ENCODE results near the gene RTP5.
"Not testable (repeated sequence)": the region's sequence is repeated elsewhere in the genome, so short reads cannot be mapped to it uniquely, and the experiment has no call there.

The RTP5 gene

DNA sequence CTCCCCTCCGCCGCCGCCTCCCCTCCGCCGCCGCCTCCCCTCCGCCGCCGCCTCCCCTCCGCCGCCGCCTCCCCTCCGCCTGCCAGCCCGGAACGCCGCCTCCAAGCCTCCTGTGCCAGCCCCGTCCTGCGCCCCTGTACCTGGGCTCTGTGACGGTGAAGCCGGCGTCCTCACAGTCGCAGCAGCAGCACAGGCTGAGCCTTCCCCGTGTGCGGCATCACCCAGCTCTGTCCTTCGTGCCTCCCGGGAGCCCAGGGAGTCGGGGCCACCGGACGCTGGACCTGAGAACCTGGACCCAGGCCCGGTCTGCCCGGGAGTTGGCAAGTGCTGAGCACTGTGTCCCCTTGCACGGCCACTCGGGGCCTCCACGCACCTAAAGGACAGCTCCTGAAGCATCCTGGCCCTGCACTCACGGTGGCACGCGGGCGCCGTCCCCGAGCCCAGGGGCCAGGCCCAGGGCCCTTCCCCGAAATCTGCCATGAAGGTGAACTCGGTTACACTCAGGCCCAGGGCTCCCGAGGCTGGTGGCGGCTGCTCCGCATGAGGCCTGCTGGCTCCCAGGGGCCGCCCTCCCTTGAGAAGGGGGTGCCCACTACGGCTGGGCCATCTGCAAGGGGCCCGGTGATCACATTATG, 32.9 kb downstream of the RTP5 start:
- DNase-seq (ENCODE audit: low spot score) = no peak

DNA sequence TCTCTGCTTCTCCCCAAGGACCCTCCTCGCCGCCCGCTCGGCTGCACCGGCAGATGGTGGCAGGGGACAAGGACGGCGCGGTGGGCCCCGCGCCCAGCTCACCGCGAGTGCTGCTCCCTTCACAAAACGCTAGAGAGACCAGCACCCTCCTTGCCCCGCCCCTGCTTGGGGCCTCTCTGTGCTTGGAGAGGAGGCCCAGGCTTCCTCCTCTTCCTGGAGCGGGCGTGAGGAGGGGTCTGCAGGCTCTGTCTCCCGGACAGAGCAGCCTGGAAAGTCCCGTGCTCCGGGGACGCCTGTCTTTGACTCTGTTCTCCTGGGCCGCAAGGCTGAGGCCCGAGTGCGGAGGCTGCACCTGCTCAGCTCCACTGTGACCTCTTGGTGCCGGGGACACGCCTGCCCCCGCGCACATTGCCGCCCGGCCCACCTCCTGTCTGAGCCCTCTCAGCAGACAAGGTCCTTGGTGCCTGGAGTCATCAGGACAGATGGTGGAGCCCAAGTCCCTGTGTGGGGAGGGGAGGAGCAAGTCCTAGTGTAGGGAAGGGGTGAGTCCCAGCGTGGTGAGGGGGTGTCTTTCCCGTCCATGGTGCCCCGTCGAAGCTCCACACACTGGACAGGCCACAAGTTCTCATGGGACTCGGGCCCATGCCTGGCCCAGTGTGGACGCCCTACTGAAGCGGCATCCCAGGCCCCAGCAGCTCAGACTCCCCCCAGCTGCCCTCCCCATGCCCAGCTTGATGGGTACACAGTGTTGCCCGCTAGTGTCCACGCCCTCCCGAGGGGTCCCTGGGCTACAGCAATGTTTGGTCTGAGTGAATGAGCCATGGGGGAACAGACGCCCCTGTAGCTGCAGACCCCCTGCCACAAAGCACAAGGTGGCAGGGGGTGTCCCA, 33.8 kb downstream of the RTP5 start:
- DNase-seq (ENCODE audit: low spot score) = no peak

DNA sequence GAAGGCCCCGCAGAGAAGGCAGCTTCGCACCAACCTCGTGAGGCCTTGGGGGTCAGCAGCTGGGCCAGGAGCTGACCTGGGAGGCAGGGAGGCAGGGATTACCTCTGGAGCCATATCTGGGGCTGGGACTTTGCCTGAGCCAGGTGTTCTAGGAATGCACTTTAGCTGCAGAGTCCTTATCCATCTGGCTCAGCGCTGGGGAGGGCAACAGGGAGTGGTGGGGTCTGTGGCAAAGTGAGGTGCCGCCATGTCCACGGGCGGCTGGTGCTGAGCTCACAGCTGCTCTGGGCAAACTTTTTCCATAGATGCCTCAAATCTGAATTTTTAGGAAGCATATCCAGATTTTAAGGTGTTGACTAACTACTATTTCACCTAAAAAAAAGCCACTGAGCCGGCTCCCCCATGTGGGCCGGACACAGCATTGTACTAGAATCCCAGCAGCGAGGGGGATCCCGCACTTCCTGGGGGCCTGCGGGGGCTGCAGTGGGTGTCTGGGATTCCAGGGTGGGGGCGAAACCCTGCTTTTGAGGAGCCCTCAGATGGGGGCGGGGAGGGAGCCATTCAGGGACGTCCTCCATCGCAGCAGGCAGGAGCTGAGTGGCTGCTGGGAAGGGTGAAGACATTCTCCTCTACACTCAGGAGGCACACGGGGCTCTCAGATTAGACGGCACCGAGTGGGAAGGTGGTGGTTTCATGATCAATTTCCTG, 34.6 kb downstream of the RTP5 start:
- DNase-seq (ENCODE audit: low spot score) = no peak

DNA sequence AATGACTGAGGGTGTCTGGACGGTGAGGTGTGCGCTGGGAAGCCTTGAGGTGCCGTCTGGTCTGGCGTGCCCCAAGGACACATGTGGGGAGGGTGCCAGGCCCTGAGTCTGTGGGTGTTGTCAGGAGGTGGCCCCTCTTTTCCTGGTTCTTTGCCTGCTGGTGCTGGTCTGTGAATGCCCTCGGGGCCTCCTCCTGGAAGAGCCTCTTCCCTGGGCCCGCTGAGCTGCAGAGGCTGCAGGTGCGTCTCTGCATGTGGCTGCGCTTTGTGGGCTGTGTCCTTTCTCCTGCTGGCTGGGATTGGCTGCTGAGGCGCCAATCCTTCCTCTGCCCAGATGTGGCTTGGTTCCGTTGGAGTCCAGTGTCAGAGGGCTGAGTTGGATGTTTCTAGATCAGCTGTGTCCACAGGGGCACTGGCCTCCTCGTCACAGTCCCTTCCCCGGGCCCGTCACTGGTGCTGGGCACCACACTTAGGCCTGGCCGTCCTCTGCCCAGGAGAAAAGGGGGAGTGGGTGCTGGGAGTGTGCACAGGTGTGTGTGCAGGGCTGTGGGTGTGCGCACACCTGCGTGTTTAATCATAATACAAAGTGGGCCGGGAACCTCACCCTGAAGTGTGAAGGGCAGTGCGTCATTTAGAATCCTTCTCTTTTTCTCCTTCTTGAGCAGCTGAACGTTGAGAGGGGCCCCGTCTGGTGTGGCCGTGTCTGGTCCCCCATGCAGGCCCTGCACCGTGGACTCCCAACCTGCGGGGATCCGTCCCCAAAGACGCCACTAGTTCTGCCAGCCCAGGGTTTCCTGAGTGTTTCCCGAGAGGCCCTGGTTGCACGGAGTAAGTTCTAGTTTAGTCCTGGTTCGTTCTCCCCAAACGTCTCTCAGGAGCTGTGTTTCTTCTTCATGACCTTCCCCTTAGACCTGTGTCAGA, 35.5 kb downstream of the RTP5 start:
- DNase-seq (ENCODE audit: low spot score) = no peak

DNA sequence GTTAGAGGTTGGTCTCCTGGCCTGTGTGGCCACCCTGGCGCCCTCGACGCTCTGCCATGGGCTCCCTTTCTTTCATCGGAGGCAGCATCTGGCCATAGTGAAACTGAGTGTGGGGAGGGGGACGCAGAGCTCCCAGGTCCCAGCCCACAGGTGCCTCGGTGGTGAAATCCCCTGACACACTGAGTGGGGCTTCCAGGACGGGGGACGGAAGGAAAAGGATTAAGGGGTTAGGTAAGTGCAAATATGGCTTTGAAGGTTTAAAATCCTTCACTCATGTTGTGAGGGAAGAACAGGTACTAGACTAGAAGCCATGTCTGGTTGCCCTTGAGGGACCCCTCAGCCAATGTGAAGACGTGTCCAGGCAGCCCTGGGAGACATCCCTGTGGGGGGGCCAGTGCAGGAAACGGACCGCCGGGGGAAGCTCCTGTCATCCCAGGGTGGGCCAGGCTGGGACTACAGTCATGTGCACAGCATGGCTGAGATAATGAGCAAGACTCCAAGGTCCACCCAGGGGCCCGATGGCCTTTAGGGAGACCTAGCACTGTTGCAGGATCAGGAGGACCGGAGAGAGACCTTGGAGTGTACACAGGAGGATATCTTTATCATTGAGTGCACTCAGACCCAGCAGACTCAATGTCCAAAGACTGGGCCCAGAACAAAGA, 36.3 kb downstream of the RTP5 start:
- DNase-seq (ENCODE audit: low spot score) = no peak

DNA sequence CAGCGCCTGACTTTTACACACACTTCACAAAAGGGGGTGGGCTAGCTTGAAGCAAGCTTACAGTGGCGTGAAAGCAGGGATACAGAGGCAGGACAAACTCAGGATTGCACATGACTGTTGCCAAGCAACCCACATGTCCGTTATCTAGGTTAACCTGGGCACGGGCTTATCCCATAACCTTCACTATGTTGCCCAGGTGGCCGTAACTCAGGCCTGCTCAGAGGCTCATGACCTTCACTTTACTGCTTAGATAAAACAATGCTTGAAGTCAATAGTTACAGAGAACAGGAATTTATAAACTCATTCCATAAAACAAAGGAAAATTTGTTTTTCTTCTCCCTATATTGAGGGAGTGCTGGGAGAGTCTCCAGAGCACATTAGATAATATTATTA, 36.8 kb downstream of the RTP5 start:
- not testable (repeated sequence) for DNase-seq (ENCODE audit: low spot score)

DNA sequence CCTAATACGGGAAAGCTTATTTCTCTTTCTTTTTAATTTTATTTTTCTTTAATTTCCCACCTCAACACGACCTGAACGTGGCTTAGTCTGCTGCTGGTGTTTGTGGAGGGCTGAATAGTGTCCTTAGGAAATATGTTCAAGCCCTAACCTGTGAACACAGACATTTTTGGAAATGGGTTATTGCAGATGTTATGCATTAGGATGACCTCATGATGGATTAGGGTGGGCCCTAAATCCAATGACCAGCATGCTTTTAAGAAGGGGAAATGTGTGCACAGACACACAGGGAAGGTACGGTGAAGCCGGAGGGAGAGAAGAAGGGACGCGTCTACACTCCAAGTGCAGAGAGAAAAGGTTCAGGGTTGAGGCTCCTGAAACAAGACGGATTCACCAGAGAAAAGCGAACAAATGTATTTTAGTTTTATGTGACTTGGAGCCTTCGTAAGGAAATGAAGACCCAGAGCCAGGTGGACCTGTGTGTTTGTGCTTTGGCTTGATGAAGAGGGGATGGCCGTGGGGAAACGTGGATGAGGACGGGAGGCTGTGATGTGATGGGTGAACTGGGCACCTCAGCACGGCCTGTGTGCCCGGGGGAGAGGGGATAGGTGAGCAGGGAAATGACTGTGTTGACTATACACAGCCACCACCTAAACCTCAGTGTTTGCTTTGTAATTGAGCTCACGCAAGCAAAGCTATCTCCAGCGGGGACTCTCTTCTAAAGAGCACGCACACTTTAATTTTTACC, 37.5 kb downstream of the RTP5 start:
- DNase-seq (ENCODE audit: low spot score) = no peak

DNA sequence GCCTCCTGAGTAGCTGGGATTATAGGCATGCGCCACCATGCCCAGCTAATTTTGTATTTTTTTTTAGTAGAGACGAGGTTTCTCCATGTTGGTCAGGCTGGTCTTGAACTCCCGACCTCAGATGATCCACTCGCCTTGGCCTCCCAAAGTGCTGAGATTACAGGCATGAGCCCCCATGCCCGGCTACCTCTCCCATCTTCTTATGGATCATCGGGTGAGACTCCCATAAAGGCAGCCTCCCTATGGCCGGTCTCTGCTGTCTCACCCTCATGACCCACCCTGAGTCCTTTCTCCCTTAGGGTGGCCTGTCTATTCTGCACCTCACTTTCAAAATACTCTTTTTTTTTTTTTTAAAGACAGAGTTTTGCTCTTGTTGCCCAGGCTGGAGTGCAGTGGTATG, 38.3 kb downstream of the RTP5 start:
- DNase-seq (ENCODE audit: low spot score) = not testable (repeated sequence)

DNA sequence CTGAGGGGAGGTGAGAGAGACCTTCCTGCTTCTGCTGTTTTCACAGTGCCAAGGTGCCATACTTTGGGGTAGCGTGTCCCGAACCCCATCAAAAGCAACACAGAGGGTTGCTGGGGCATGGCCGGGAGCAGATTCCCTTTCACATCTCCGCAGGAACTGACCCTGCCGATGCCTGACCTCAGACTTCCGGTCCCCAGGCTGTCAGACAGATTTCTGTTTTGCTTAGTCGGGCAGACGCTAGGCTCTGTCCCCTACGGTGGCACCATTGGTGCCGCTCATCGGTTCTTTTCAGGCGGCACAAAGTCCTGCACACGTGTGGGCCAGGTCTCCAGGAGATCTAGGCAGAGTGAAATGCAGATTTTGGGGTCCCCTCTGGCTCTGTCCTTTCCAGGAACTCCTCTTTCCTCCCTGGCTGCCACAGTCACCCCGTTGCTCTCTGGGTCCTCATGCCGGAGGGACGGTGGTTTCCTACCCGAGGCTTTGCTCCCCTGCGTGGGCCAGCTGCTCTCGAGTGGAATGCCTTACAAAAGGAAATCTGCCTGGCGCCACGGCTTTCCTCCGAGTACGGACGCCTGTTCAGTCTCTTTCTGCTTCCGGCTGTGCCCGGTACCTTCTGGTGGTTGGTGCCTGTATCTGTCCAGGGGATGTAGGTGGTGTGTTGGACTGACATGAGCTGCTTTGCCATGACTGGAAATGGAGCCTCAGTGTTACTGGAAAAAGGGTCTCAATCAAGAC, 39.3 kb downstream of the RTP5 start:
- no peak for DNase-seq (ENCODE audit: low spot score)

DNA sequence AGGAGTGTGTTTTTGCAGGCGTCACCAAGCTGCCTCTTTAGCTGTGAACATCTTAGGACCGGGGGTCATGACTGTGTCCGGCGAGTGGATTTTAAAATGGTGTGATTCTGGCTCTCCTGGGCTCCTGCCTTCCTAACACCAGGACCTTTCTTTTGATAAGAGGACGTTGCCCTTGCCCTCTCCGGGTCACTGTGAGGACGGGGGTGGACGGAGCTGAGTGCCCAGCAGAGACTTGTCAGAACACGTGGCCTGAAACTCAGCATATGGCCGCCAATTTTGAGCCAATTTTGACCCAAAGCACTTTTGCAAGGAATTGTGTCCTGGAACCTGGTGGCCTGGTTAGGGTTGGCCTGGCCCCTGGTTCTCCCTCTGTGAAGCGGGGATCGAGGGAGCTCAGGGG, 40.2 kb downstream of the RTP5 start:
- no peak for DNase-seq (ENCODE audit: low spot score)

DNA sequence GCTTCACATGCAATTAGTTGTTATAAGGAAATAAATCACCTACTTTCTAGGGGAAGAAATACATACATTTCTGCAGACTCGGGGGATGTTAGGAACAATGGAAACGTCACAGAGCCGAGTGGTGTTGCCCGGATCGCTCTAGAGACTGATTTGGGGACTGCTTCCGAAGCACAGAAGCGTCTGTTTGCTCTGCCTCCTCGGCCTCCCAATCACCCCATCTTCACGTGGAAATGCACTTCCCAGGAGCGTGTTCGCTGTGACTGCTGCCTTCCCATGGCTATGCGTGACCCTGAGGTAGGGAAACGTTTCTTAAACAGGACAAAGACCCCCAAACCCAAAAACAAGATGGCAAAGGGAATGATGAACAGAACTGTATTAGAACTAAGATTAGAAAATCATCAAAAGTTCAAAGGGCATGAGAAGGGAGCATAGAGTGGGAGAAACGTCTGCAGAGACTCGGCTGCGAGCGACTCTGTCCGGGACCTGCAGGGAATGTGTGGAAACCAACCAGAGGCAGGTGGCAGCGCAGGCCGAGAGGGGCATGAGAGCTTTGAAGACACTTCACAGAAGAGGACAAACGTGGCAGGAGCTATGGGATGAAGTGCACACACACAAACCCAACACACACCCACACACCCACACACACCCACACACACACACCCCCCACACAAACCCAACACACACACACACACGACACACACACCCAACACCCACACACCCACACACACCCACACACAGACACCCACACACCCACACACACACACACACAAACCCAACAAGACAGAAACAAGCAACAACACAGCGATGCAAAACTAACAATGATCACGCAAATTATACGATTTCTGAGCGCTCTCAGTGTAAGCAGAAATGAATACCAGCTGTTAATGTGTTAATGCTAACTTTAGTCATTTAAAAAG, 41.3 kb downstream of the RTP5 start:
- DNase-seq (ENCODE audit: low spot score) = no peak

DNA sequence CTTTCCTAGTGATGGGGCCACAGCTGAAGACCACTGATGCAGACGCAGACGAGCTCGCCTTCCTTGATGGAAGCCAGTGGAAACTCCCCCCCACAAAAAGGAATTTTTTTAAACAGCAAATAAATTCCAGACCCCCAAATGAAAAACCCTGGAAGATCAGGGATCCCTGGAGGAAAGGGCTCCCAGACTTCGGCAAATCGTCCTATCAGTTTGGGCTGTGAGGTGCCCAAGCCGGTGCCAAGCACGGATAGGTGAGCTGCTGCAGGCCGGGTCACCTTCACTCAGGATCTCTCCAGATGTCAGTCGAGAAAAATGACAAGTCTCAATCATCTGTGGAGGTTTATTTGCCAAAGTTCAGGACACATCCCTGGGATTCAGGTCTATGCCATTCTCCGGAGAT, 42.0 kb downstream of the RTP5 start:
- DNase-seq (ENCODE audit: low spot score) = no peak

DNA sequence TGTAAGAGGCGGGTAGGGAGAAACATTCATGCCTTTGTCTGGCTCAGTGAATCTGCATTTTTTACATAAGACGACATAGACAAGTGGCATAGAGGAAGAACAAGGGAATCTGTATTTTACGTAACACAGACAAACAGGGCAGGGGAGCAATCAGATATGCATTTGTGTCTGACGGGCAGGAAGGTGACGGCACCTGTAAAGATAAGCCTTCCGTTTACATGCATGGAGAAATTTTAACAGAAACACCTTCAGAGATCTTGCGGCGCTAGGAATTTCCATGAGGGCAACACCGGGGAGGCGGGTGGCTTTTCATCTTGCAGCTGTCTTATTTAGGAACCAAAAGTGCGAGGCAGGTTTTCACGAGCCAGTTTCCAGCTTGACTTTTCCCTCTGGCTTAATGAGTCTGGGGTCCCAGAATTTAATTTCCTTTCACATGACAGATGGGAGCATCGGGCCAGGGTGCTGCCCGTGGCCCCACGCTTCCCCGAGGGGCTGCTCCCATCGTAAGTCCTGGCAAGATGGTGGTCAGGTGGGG, 42.6 kb downstream of the RTP5 start:
- DNase-seq (ENCODE audit: low spot score) = no peak

DNA sequence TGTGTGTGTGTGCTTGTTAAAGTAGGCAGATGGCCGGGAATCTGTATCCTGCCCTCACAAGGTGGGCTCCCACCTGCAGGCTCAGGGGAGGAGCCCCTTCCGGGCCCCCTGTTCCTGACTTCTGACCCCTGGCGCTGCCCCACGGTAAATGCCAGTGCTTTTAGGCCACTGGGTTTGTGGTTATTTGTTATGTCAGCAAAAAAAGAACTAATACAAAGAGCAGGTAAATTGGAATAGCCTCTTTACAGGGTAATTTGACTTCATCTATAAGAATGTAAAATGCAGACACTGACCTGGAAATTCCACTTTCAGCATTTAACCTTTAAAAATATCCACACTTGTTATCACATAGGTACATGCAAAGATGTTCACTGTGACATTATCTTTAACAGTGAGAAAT, 44.2 kb downstream of the RTP5 start:
- DNase-seq (ENCODE audit: low spot score) = no peak

DNA sequence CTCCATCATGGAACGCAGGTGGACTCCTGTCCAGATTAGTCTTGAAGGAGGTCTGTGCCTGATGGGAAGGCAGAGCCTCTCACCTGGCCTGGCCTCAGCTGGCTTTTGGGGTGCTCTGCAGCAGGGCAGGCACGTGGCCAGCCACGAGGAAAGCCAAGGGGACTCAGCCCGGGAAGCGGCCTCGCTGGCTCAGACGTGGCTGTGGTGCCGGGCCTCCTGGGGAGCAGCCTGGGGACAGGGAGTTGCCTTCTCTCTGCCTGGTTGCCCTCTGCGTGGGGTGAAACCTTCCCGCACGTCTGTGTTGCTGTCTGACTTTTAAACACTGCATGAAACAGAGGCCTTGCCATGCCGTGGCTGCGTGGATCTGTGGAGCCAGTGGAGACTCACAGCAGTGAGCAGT, 45.0 kb downstream of the RTP5 start:
- DNase-seq (ENCODE audit: low spot score) = no peak

DNA sequence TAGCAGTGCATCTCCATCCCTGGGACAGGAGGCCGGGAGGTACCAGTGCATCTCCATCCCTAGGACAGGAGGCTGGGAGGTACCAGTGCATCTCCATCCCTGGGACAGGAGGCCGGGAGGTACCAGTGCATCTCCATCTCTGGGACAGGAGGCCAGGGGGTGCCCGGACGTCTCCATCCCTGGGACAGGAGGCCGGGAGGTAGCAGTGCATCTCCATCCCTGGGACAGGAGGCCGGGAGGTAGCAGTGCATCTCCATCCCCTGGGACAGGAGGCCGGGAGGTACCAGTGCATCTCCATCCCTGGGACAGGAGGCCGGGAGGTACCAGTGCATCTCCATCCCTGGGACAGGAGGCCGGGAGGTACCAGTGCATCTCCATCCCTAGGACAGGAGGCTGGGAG, 52.1 kb downstream of the RTP5 start:
- DNase-seq (ENCODE audit: low spot score) = not testable (repeated sequence)

DNA sequence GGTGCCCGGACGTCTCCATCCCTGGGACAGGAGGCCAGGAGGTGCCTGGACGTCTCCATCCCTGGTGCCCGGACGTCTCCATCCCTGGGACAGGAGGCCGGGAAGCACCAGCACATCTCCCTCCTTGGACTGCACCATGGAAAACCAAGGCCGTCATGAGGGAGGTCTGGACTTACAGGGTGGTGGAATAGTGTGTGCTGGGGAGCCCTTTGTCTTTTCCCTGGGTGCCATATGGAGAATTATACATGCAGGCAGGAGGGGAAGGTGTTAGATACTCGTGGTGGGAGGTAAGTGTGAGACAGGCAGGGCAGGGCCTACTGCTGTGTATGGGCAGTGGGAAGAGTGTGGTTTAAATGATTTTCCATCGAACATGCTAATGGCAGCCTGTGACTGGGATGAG, 52.9 kb downstream of the RTP5 start:
- DNase-seq (ENCODE audit: low spot score) = no peak

DNA sequence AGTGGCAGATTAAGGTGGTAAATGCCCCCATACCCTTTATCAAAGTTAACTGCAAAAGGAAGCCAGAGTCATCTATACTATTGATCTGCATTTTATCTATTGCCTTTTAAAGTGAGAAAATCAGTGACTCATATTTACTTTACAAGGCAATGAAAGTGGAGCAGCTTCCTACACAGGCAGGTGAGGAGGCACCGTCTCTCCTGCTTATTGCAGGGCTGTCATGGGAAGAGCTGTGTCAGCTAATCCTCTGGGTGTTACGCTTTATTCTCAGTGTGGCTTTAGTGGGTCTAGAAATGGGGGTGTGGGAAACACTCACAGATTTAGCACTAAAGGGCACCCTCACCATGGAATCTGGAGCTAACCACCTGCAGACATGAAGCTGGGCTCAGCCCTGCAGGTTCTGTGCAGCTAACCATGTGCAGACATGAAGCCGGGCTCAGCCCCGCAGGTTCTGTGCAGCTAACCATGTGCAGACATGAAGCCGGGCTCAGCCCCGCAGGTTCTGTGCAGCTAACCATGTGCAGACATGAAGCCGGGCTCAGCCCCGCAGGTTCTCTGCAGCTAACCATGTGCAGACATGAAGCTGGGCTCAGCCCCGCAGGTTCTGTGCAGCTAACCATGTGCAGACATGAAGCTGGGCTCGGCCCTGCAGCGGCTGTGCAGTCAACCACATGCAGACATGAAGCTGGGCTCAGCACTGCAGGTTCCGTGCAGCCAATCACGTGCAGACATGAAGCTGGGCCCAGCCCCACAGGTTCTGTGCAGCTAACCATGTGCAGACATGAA, 53.5 kb downstream of the RTP5 start:
- not testable (repeated sequence) for DNase-seq (ENCODE audit: low spot score)
